IMR-90 (cell line): Measurements from ENCODE around the gene DDX41. TPM values are rescaled to one million over a fixed set of nuclear protein-coding genes. Genes with fewer than 3 reads are reported as not detected.

Experiments
- ATAC-seq: fragments of 200-7000 bp; cut with Tn5 transposase; 2 replicates; pipeline ENCODE4 v1.9.1; 2020; ENCODE audit warnings: low read depth, mild to moderate bottlenecking, moderate library complexity
- BruUV-seq: library from RNA; stranded (reverse); fragments of 400-500 nt; replicated peaks from 2 replicates; lab custom pipeline; 2021; lab: Mats Ljungman, UMichigan
- CTCF ChIA-PET: fragments of 300-600 bp; formaldehyde crosslinking; extraction: SDS; loops from one replicate; lab custom pipeline; 2021; ENCODE audit warnings: antibody characterized with exemption; lab: Yijun Ruan, JAX
- POLR2A ChIA-PET: fragments of 300-600 bp; sonication (Branson Sonifier 250); formaldehyde crosslinking; loops from one replicate; lab custom pipeline; 2022; ENCODE audit warnings: antibody characterized with exemption; ENCODE audit not compliant: unreplicated experiment; lab: Charles Lee
- DNase-seq: peaks from one replicate; pipeline ENCODE4 v3.0.0; 2013
- H2AFZ ChIP-seq: replicated peaks from 2 replicates; pipeline ENCODE3; 2013; ENCODE audit warnings: low read length, mild to moderate bottlenecking; ENCODE audit not compliant: poor library complexity
- H2AK5ac ChIP-seq: 2 replicates; pipeline ENCODE4 v1.6.1; 2013; ENCODE audit warnings: low read depth, low read length, inconsistent platforms
- H2AK9ac ChIP-seq: replicated peaks from 2 replicates; pipeline ENCODE3; 2013; ENCODE audit warnings: mild to moderate bottlenecking, low read depth, low read length, moderate library complexity; ENCODE audit not compliant: poor library complexity
- H2BK120ac ChIP-seq: 2 replicates; pipeline ENCODE4 v1.6.1; 2013; ENCODE audit warnings: low read depth, low read length, inconsistent platforms
- H2BK15ac ChIP-seq: 3 replicates; pipeline ENCODE4 v1.6.1; 2013; ENCODE audit warnings: low read depth, low read length, inconsistent platforms
- H2BK20ac ChIP-seq: 2 replicates; pipeline ENCODE4 v1.6.1; 2013; ENCODE audit warnings: low read depth, mild to moderate bottlenecking, inconsistent platforms, low read length, moderate library complexity
- H2BK5ac ChIP-seq: 2 replicates; pipeline ENCODE4 v1.6.1; 2013; ENCODE audit warnings: mild to moderate bottlenecking, low read depth, low read length, inconsistent platforms; ENCODE audit not compliant: poor library complexity, severe bottlenecking
- H3K14ac ChIP-seq: replicated peaks from 2 replicates; pipeline ENCODE4 v1.6.1; 2013; ENCODE audit warnings: low read depth, low read length, inconsistent platforms
- H3K18ac ChIP-seq: 2 replicates; pipeline ENCODE4 v1.6.1; 2013; ENCODE audit warnings: low read depth, low read length, control low read depth
- H3K23ac ChIP-seq: 2 replicates; pipeline ENCODE4 v1.6.1; 2013; ENCODE audit warnings: low read depth, low read length, inconsistent platforms
- H3K27ac ChIP-seq: 2 replicates; pipeline ENCODE4 v1.5.1; 2013; ENCODE audit warnings: mild to moderate bottlenecking, control low read depth, low read length; ENCODE audit not compliant: insufficient read depth
- H3K27me3 ChIP-seq: 2 replicates; pipeline ENCODE4 v1.6.1; 2013; ENCODE audit warnings: low read length; ENCODE audit not compliant: control insufficient read depth, insufficient read depth
- H3K36me3 ChIP-seq: 2 replicates; pipeline ENCODE4 v1.6.1; 2013; ENCODE audit warnings: low read length, mixed read lengths; ENCODE audit not compliant: control insufficient read depth, insufficient read depth
- H3K4ac ChIP-seq: 2 replicates; pipeline ENCODE4 v1.6.1; 2013; ENCODE audit warnings: low read depth, low read length, inconsistent platforms
- H3K4me1 ChIP-seq: 2 replicates; pipeline ENCODE4 v1.6.1; 2013; ENCODE audit warnings: low read length, mixed read lengths; ENCODE audit not compliant: control insufficient read depth, insufficient read depth
- H3K4me2 ChIP-seq: 2 replicates; pipeline ENCODE4 v1.6.1; 2013; ENCODE audit warnings: low read depth, mild to moderate bottlenecking, control low read depth, low read length, moderate library complexity
- H3K4me3 ChIP-seq: 2 replicates; pipeline ENCODE4 v1.5.1; 2013; ENCODE audit warnings: low read depth, mild to moderate bottlenecking, control low read depth, low read length, moderate library complexity; ENCODE audit not compliant: insufficient read depth
- H3K56ac ChIP-seq: 2 replicates; pipeline ENCODE4 v1.6.1; 2013; ENCODE audit warnings: low read length, inconsistent platforms; ENCODE audit not compliant: insufficient read depth; ENCODE audit errors: extremely low read depth
- H3K79me1 ChIP-seq, 2 experiments: 2 replicates each; pipeline ENCODE4 v1.6.1; 2013; ENCODE audit warnings: low read length in 2 of 2, inconsistent platforms in 1 of 2, low read depth in 1 of 2
- H3K9ac ChIP-seq: 2 replicates; pipeline ENCODE4 v1.6.1; 2013; ENCODE audit warnings: low read depth, low read length, control low read depth
- H3K9me1 ChIP-seq: 2 replicates; pipeline ENCODE4 v1.6.1; 2013; ENCODE audit warnings: low read length, inconsistent platforms; ENCODE audit not compliant: insufficient read depth
- H3K9me3 ChIP-seq: 2 replicates; pipeline ENCODE4 v1.6.1; 2013; ENCODE audit warnings: low read length; ENCODE audit not compliant: control insufficient read depth, insufficient read depth
- H4K20me1 ChIP-seq: 2 replicates; pipeline ENCODE4 v1.6.1; 2013; ENCODE audit warnings: low read length, inconsistent platforms; ENCODE audit not compliant: insufficient read depth
- H4K5ac ChIP-seq: 2 replicates; pipeline ENCODE4 v1.6.1; 2013; ENCODE audit warnings: mild to moderate bottlenecking, low read depth, low read length, control low read depth
- H4K8ac ChIP-seq, 2 experiments: 2 replicates each; pipeline ENCODE4 v1.6.1; 2013; ENCODE audit warnings: low read depth in 2 of 2, low read length in 2 of 2, control low read depth in 1 of 2, inconsistent platforms in 1 of 2
- H4K91ac ChIP-seq: 2 replicates; pipeline ENCODE4 v1.6.1; 2013; ENCODE audit warnings: low read depth, low read length, inconsistent platforms; ENCODE audit not compliant: insufficient read depth
- CHD1 ChIP-seq: IDR thresholded peaks from 2 replicates; pipeline ENCODE4 v1.6.1; 2012; ENCODE audit warnings: low read depth, low read length, improper control_type of control experiment
- NFE2L2 ChIP-seq: fragments of 150-350 bp; IDR thresholded peaks from 2 replicates; pipeline ENCODE4 v1.6.1; 2016; ENCODE audit warnings: low read depth, mild to moderate bottlenecking, low read length
- WGBS, 2 experiments: methylation state at CpG; one replicate each; pipeline versions ENCODE4 v1.1.5 to v1.1.7; 2013; ENCODE audit warnings: missing lambda C conversion rate in 2 of 2; ENCODE audit not compliant: insufficient read length in 1 of 2; ENCODE audit errors: extremely low coverage in 2 of 2; 5-methylcytosine and 5-hydroxymethylcytosine counted together
- dilution Hi-C: fragments of 300-500 bp; cut with HindIII; formaldehyde crosslinking; loops from one replicate; pipeline ENCODE4 v1.14.3; 2018; ENCODE audit warnings: low sequenced_read_pairs; ENCODE audit not compliant: unreplicated experiment
- in situ Hi-C: fragments of 300-500 bp; cut with MboI; formaldehyde crosslinking; loops from 3 replicates; pipeline ENCODE4 v1.14.3; 2019; ENCODE audit warnings: low sequenced_read_pairs, inconsistent platforms, mixed read lengths
- intact Hi-C: fragments of 100-400 bp; cut with micrococcal nuclease; formaldehyde crosslinking; loops from 2 replicates; pipeline ENCODE4 v1.10.0; 2022
- polyA plus RNA-seq, 3 experiments: library from polyadenylated mRNA; depleted of rRNA; stranded (reverse); fragments of >200 nt; gene quantifications; 2 replicates each; pipeline ENCODE4 v1.2.3, GENCODE V29; 2012; ENCODE audit warnings: low replicate concordance in 1 of 3
- total RNA-seq: library from RNA; depleted of rRNA; stranded (reverse); fragments of >200 nt; gene quantifications from 2 replicates; pipeline ENCODE4 v1.2.3, GENCODE V29; 2012

Gene DDX41
- total and polyA plus RNA-seq, 2 of the 4 experiments (the other 2 are of a cell fraction): 130 to 170 TPM

- H2AK5ac ChIP-seq: no peak overlapping the region
- no peaks in the 10 kb centered on the region for H3K4me1 ChIP-seq
- ATAC-seq (no peak), DNase-seq (no peak)
- H3K4me2 ChIP-seq: no peak overlapping the region
- no peak overlapping the region for H2AFZ ChIP-seq
- 84% methylated on average over 6 of the region's 10 CpGs; no CpG with 5 or more reads in 1 of the 2 experiments for WGBS, 2 experiments
- no peak overlapping the region for H4K8ac ChIP-seq
- no peak overlapping the region for H3K23ac ChIP-seq
- TF ChIP-seq CHD1: no peak
- no peak for TF ChIP-seq NFE2L2
- H3K9me3 ChIP-seq: no peaks in the 10 kb centered on the region
- H3K14ac ChIP-seq: no peak overlapping the region
- no peak overlapping the region for H2BK20ac ChIP-seq
- peaks cover 9% of the 10 kb centered on the region for H4K20me1 ChIP-seq
- H3K4ac ChIP-seq: no peak overlapping the region
- H3K4me3 ChIP-seq: no peak overlapping the region
- ChIA-PET CTCF (no interaction called here), POLR2A (no interaction called here)
- in situ Hi-C loops: no loop called here
- intact Hi-C loops: no loop called here
- peaks cover 89% of the 10 kb centered on the region for H3K36me3 ChIP-seq
- H2AK9ac ChIP-seq: no peak overlapping the region
- no peak overlapping the region for H2BK5ac ChIP-seq
- no TSS peak for BruUV-seq
- no peak overlapping the region for H2BK15ac ChIP-seq
- no peak overlapping the region for H3K27ac ChIP-seq
- no peak overlapping the region for H3K18ac ChIP-seq
- H3K79me1 ChIP-seq: peaks cover 33 to 67% of the 10 kb centered on the region in 2 experiments
- dilution Hi-C loops: no loop called here
- no peak overlapping the region for H3K9ac ChIP-seq
- no peak overlapping the region for H2BK120ac ChIP-seq
- H3K56ac ChIP-seq: no peak overlapping the region
- H3K9me1 ChIP-seq: peaks cover 3% of the 10 kb centered on the region; the same call in 1 of the 2 replicates
- no peaks in the 10 kb centered on the region for H3K27me3 ChIP-seq
- no peak overlapping the region for H4K91ac ChIP-seq
- H4K5ac ChIP-seq: no peak overlapping the region
These were observed 8.3 kb upstream of the DDX41 start for GRCh38 chr5:177524941-177525655.
